Smooth muscle cell (in vitro differentiated cells): ENCODE data around the gene ELF2. TPM values are rescaled to one million over a fixed set of nuclear protein-coding genes. Genes with fewer than 3 reads are reported as not detected.
"Not testable (repeated sequence)": the region's sequence is repeated elsewhere in the genome, so short reads cannot be mapped to it uniquely, and the experiment has no call there.

Experiments
- DNase-seq: peaks from one replicate; lab custom pipeline; 2025; ENCODE audit not compliant: unreplicated experiment; lab: John Stamatoyannopoulos, UW
- H2AFZ ChIP-seq: fragments of 200-600 bp; sonication (generic); 2 replicates; pipeline ENCODE4 v1.6.0; 2016; ENCODE audit warnings: antibody characterized with exemption, low read depth, mild to moderate bottlenecking
- H3F3A ChIP-seq: fragments of 200-600 bp; sonication (generic); 2 replicates; pipeline ENCODE4 v1.6.0; 2017; ENCODE audit warnings: antibody characterized with exemption, low read depth
- H3K27ac ChIP-seq: fragments of 200-600 bp; sonication (generic); 2 replicates; pipeline ENCODE4 v1.5.1; 2016; ENCODE audit warnings: low read depth, mild to moderate bottlenecking
- H3K27me3 ChIP-seq: fragments of 200-600 bp; sonication (generic); 2 replicates; pipeline ENCODE4 v1.6.1; 2016; ENCODE audit warnings: low read depth, mild to moderate bottlenecking
- H3K36me3 ChIP-seq: fragments of 200-600 bp; sonication (generic); 2 replicates; pipeline ENCODE4 v1.5.1; 2016; ENCODE audit warnings: low read depth
- H3K4me1 ChIP-seq: fragments of 200-600 bp; sonication (generic); 2 replicates; pipeline ENCODE4 v1.5.1; 2016; ENCODE audit warnings: low read depth
- H3K4me2 ChIP-seq: fragments of 200-600 bp; sonication (generic); 2 replicates; pipeline ENCODE4 v1.6.0; 2016; ENCODE audit warnings: mild to moderate bottlenecking
- H3K4me3 ChIP-seq: fragments of 200-600 bp; sonication (generic); 2 replicates; pipeline ENCODE4 v1.5.1; 2016; ENCODE audit warnings: mild to moderate bottlenecking
- H3K79me2 ChIP-seq: fragments of 200-600 bp; sonication (generic); 2 replicates; pipeline ENCODE4 v1.6.0; 2016; ENCODE audit warnings: low read depth, mild to moderate bottlenecking
- H3K9ac ChIP-seq: fragments of 200-600 bp; sonication (generic); 2 replicates; pipeline ENCODE4 v1.6.0; 2016; ENCODE audit warnings: low read depth
- H3K9me3 ChIP-seq: fragments of 200-600 bp; sonication (generic); replicated peaks from 2 replicates; pipeline ENCODE4 v1.5.1; 2016; ENCODE audit warnings: low read depth
- H4K20me1 ChIP-seq: fragments of 200-600 bp; sonication (generic); 2 replicates; pipeline ENCODE4 v1.6.0; 2016; ENCODE audit warnings: low read depth
- WGBS: methylation state at CpG from one replicate; pipeline ENCODE4 v1.1.7; 2016; ENCODE audit warnings: low lambda C conversion rate; 5-methylcytosine and 5-hydroxymethylcytosine counted together
- polyA plus RNA-seq: library from polyadenylated mRNA; unstranded; fragments of >200 nt; fragmentation: Nextera tagmentation; extraction: Ambion mirVana; gene quantifications from 2 replicates; pipeline ENCODE4 v1.2.1, GENCODE V29; 2016
- total RNA-seq: library from RNA; depleted of rRNA; stranded (reverse); fragments of >200 nt; gene quantifications from 2 replicates; pipeline ENCODE4 v1.2.3, GENCODE V29; 2014
- TF ChIP-seq, protein P1 (sequence below): fragments of 200-600 bp; sonication (generic); IDR thresholded peaks from 2 replicates; pipeline ENCODE4 v1.5.1; 2017; ENCODE audit warnings: borderline replicate concordance, mild to moderate bottlenecking, antibody characterized with exemption; ENCODE audit not compliant: insufficient read depth, poor library complexity, severe bottlenecking

ELF2 gene
- total and polyA plus RNA-seq, 2 experiments from 2014 or later, result 26.1 to 37.2 TPM

- Histone ChIP-seq H3K4me3 (no peak overlapping the region), H3K9ac (no peak overlapping the region)
- DNase-seq, result no peak
These were observed 53.1 kb downstream of the ELF2 start for GRCh38 chr4:139123910-139124309.

GRCh38 chr4:139118365-139118764, 58.7 kb downstream of the ELF2 start:
- DNase-seq, result no peak
- 100% methylated on average over 1 of the region's 1 CpG for whole genome bisulfite sequencing
- no peak overlapping the region for H3K9ac ChIP-seq
- H2AFZ ChIP-seq, result no peak overlapping the region
- H3K27me3 ChIP-seq, result no peaks in the 10 kb centered on the region
- no peaks in the 10 kb centered on the region for H3K79me2 ChIP-seq
- no peaks in the 10 kb centered on the region for H3K4me1 ChIP-seq
- H3K4me2 ChIP-seq, result no peak overlapping the region
- H3K9me3 ChIP-seq, result no peaks in the 10 kb centered on the region
- H3K4me3 ChIP-seq, result no peak overlapping the region
- H3K27ac ChIP-seq, result no peak overlapping the region
- no peaks in the 10 kb centered on the region for H3F3A ChIP-seq
- H3K36me3 ChIP-seq, result no peaks in the 10 kb centered on the region
- H4K20me1 ChIP-seq, result no peaks in the 10 kb centered on the region
- TF ChIP-seq, protein P1, sequence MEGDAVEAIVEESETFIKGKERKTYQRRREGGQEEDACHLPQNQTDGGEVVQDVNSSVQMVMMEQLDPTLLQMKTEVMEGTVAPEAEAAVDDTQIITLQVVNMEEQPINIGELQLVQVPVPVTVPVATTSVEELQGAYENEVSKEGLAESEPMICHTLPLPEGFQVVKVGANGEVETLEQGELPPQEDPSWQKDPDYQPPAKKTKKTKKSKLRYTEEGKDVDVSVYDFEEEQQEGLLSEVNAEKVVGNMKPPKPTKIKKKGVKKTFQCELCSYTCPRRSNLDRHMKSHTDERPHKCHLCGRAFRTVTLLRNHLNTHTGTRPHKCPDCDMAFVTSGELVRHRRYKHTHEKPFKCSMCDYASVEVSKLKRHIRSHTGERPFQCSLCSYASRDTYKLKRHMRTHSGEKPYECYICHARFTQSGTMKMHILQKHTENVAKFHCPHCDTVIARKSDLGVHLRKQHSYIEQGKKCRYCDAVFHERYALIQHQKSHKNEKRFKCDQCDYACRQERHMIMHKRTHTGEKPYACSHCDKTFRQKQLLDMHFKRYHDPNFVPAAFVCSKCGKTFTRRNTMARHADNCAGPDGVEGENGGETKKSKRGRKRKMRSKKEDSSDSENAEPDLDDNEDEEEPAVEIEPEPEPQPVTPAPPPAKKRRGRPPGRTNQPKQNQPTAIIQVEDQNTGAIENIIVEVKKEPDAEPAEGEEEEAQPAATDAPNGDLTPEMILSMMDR, result no peak

More at GRCh38 chr4:139123910-139124309, 53.1 kb downstream of the ELF2 start:
- H3K36me3 ChIP-seq, result no peaks in the 10 kb centered on the region
- H3K27ac ChIP-seq, result no peak overlapping the region
- no peaks in the 10 kb centered on the region for H3K4me1 ChIP-seq
- no peaks in the 10 kb centered on the region for H3F3A ChIP-seq
- WGBS, result 94% methylated on average over 2 of the region's 2 CpGs
- no peaks in the 10 kb centered on the region for H3K9me3 ChIP-seq
- no peaks in the 10 kb centered on the region for H3K27me3 ChIP-seq
- H3K79me2 ChIP-seq, result no peaks in the 10 kb centered on the region
- H4K20me1 ChIP-seq, result no peaks in the 10 kb centered on the region
- H3K4me2 ChIP-seq, result no peak overlapping the region
- TF ChIP-seq, protein P1, result no peak
- no peak overlapping the region for H2AFZ ChIP-seq

DNA sequence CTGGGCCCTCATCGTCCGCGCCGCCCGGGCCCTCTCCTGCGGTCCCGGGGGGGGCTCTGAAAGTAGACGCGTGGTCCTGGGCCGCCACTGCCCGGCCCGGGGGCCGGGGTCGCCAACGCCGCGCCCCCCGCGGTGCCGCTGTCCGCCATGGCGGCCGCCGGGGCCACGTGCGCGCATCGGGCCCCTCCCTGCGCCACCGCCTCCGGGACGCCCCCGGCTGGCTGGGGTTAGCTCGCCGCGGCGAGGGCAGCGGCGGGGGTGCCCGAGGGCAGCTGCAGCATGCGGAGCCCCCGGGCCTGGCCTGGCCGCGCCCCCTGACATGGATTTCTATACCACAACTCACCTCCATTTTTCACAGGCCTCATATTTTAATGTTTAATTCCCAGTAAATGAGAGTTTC, 61.8 kb downstream of the ELF2 start:
- Histone ChIP-seq H3K9me3 (no peaks in the 10 kb centered on the region), H3K9ac (no peak overlapping the region), H4K20me1 (no peaks in the 10 kb centered on the region), H3K79me2 (no peaks in the 10 kb centered on the region), H2AFZ (no peak overlapping the region), H3K4me1 (no peaks in the 10 kb centered on the region), H3K4me3 (no peak overlapping the region), H3K27me3 (no peaks in the 10 kb centered on the region), H3K4me2 (no peak overlapping the region), H3K27ac (no peak overlapping the region), H3F3A (no peaks in the 10 kb centered on the region), H3K36me3 (no peaks in the 10 kb centered on the region)
- WGBS, result 98% methylated on average over 28 of the region's 44 CpGs
- no peak for DNase-seq
- TF ChIP-seq, protein P1, result no peak

DNA sequence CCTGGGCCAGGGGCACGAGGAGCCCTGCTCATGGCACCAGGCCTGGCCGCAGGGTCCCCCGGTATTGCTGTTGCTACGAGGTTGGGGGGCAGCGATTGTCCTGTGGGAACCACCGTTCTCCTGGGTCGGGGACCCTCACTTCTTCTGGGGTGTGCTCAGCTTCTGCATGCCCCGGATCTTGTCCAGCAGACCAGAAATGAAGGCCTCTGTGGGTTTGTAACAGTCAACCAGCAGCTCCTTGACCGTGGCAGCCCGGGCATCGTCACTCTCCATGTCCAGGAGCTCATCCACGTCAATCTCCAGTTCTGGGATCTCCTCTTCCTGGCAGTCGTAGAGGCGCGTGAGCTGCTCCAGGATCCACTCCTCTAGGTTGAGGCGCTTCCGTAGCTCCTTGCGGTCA, 62.2 kb downstream of the ELF2 start:
- not testable (repeated sequence) for H3F3A ChIP-seq, H2AFZ ChIP-seq, H4K20me1 ChIP-seq, H3K4me1 ChIP-seq, H3K27me3 ChIP-seq, H3K79me2 ChIP-seq, H3K9me3 ChIP-seq, H3K9ac ChIP-seq, DNase-seq, H3K4me3 ChIP-seq, H3K4me2 ChIP-seq, H3K27ac ChIP-seq, H3K36me3 ChIP-seq
- WGBS, result 98% methylated on average over 18 of the region's 18 CpGs
